Measurements from ENCODE around the gene ZCCHC24. TPM values are rescaled to one million over a fixed set of nuclear protein-coding genes. Genes with fewer than 3 reads are reported as not detected.

ZCCHC24 gene
- total RNA-seq, 2 experiments from 2014 or later, result 0.77 to 1.00 TPM

- intact Hi-C loops (cut with micrococcal nuclease), result loop anchor here (1.0 kb wide), 1 partner anchor 10 kb away; the partner anchor contains the start of gene ZCCHC24
- Mint-ChIP-seq H3K27me3 (no peaks in the 10 kb centered on the region), H3K4me3 (peak overlapping the region; percentile 12), H3K4me1 (ENCODE audit: low read depth) (peaks cover 13% of the 10 kb centered on the region), H3K36me3 (no peaks in the 10 kb centered on the region), H3K9me3 (no peaks in the 10 kb centered on the region), H3K27ac (peak overlapping the region; percentile 51)
- CTCF ChIA-PET, result interaction anchor here (1.0 to 1.9 kb wide), 5 partner anchors 10 to 60 kb away, joined by 3 to 5 read pairs (median 4); partner anchors contain the start of gene ZCCHC24
- peak; percentile 33 for DNase-seq
- POLR2A ChIA-PET, result interaction anchor here (1.0 to 2.2 kb wide), 3 partner anchors 10 to 103 kb away, joined by 3 to 11 read pairs (median 3); partner anchors contain the start of gene ZCCHC24
Measured at GRCh38 chr10:79434821-79435251, 10.6 kb downstream of the ZCCHC24 start.

- peaks cover 13% of the 10 kb centered on the region for H3K4me1 Mint-ChIP-seq (ENCODE audit: low read depth)
- peak; percentile 54 for DNase-seq
- ChIA-PET POLR2A (interaction anchor here (1.0 to 2.2 kb wide), 3 partner anchors 11 to 103 kb away, joined by 3 to 11 read pairs (median 3); partner anchors contain the start of gene ZCCHC24), CTCF (interaction anchor here (0.5 to 1.9 kb wide), 6 partner anchors 11 to 60 kb away, joined by 3 to 5 read pairs (median 4); partner anchors contain the start of gene ZCCHC24)
- no peaks in the 10 kb centered on the region for H3K9me3 Mint-ChIP-seq
- H3K27me3 Mint-ChIP-seq, result no peaks in the 10 kb centered on the region
- H3K4me3 Mint-ChIP-seq, result peak overlapping the region; percentile 12
- no peaks in the 10 kb centered on the region for H3K36me3 Mint-ChIP-seq
- no peak overlapping the region for H3K27ac Mint-ChIP-seq
- intact Hi-C loops (cut with micrococcal nuclease), result loop anchor here (1.0 kb wide), 1 partner anchor 11 kb away; the partner anchor contains the start of gene ZCCHC24
Measured at GRCh38 chr10:79434223-79434687, 11.2 kb downstream of the ZCCHC24 start.

- H3K4me3 Mint-ChIP-seq, result no peak overlapping the region
- ChIA-PET CTCF (interaction anchor here (0.5 to 1.9 kb wide), 7 partner anchors 12 to 710 kb away, joined by 3 to 5 read pairs (median 4); partner anchors contain the start of gene ZCCHC24), POLR2A (interaction anchor here (1.0 to 2.2 kb wide), 3 partner anchors 11 to 102 kb away, joined by 3 to 11 read pairs (median 3); partner anchors contain the start of gene ZCCHC24)
- DNase-seq, result peak; percentile 12
- no peaks in the 10 kb centered on the region for H3K36me3 Mint-ChIP-seq
- no peaks in the 10 kb centered on the region for H3K9me3 Mint-ChIP-seq
- H3K4me1 Mint-ChIP-seq (ENCODE audit: low read depth), result peaks cover 15% of the 10 kb centered on the region
- no peak overlapping the region for H3K27ac Mint-ChIP-seq
- intact Hi-C loops (cut with micrococcal nuclease), result loop anchor here (1.0 kb wide), 1 partner anchor 12 kb away; the partner anchor contains the start of gene ZCCHC24
- H3K27me3 Mint-ChIP-seq, result no peaks in the 10 kb centered on the region
Measured at GRCh38 chr10:79433324-79434222, 11.9 kb downstream of the ZCCHC24 start.

GRCh38 chr10:79431891-79432831, 13.3 kb downstream of the ZCCHC24 start:
- CTCF ChIA-PET, result interaction anchor here (0.9 to 1.0 kb wide), 2 partner anchors 57 to 58 kb away, joined by 3 read pairs; no protein-coding TSS in a partner anchor
- POLR2A ChIA-PET, result no interaction called here
- intact Hi-C loops (cut with micrococcal nuclease), result no loop called here
- Mint-ChIP-seq H3K27me3 (no peaks in the 10 kb centered on the region), H3K4me3 (no peak overlapping the region), H3K4me1 (ENCODE audit: low read depth) (peaks cover 15% of the 10 kb centered on the region), H3K36me3 (no peaks in the 10 kb centered on the region), H3K27ac (no peak overlapping the region), H3K9me3 (no peaks in the 10 kb centered on the region)
- DNase-seq, result no peak

GRCh38 chr10:79431428-79431827, 14.0 kb downstream of the ZCCHC24 start:
- H3K4me1 Mint-ChIP-seq (ENCODE audit: low read depth), result peaks cover 15% of the 10 kb centered on the region
- CTCF ChIA-PET, result interaction anchor here (1.0 kb wide), 1 partner anchor 57 kb away, joined by 3 read pairs; no protein-coding TSS in a partner anchor
- no peaks in the 10 kb centered on the region for H3K9me3 Mint-ChIP-seq
- intact Hi-C loops (cut with micrococcal nuclease), result no loop called here
- no peak overlapping the region for H3K4me3 Mint-ChIP-seq
- H3K27ac Mint-ChIP-seq, result no peak overlapping the region
- no peaks in the 10 kb centered on the region for H3K36me3 Mint-ChIP-seq
- no peak for DNase-seq
- POLR2A ChIA-PET, result no interaction called here
- H3K27me3 Mint-ChIP-seq, result no peaks in the 10 kb centered on the region

GRCh38 chr10:79430936-79431335, 14.5 kb downstream of the ZCCHC24 start:
- Mint-ChIP-seq H3K4me3 (no peak overlapping the region), H3K9me3 (no peaks in the 10 kb centered on the region), H3K27me3 (no peaks in the 10 kb centered on the region)

GRCh38 chr10:79430325-79430905, 15.0 kb downstream of the ZCCHC24 start:
- POLR2A ChIA-PET, result no interaction called here
- CTCF ChIA-PET, result no interaction called here

More at GRCh38 chr10:79430936-79431335, 14.5 kb downstream of the ZCCHC24 start:
- no peak for DNase-seq
- H3K27ac Mint-ChIP-seq, result no peak overlapping the region
- ChIA-PET POLR2A (no interaction called here), CTCF (interaction anchor here (1.0 kb wide), 1 partner anchor 56 kb away, joined by 3 read pairs; no protein-coding TSS in a partner anchor)
- H3K4me1 Mint-ChIP-seq (ENCODE audit: low read depth), result peaks cover 15% of the 10 kb centered on the region
- intact Hi-C loops (cut with micrococcal nuclease), result no loop called here
- no peaks in the 10 kb centered on the region for H3K36me3 Mint-ChIP-seq

GRCh38 chr10:79429751-79430150, 15.7 kb downstream of the ZCCHC24 start:
- Mint-ChIP-seq H3K27me3 (no peaks in the 10 kb centered on the region), H3K36me3 (no peaks in the 10 kb centered on the region), H3K4me3 (no peak overlapping the region), H3K9me3 (no peaks in the 10 kb centered on the region), H3K27ac (no peak overlapping the region), H3K4me1 (ENCODE audit: low read depth) (peaks cover 13% of the 10 kb centered on the region)
- intact Hi-C loops (cut with micrococcal nuclease), result no loop called here
- no peak for DNase-seq
- ChIA-PET CTCF (interaction anchor here (0.9 kb wide), 1 partner anchor 58 kb away, joined by 3 read pairs; no protein-coding TSS in a partner anchor), POLR2A (no interaction called here)

More at GRCh38 chr10:79430325-79430905, 15.0 kb downstream of the ZCCHC24 start:
- Mint-ChIP-seq H3K27ac (no peak overlapping the region), H3K27me3 (no peaks in the 10 kb centered on the region), H3K9me3 (no peaks in the 10 kb centered on the region), H3K36me3 (no peaks in the 10 kb centered on the region), H3K4me3 (no peak overlapping the region), H3K4me1 (ENCODE audit: low read depth) (peaks cover 15% of the 10 kb centered on the region)
- no peak for DNase-seq
- intact Hi-C loops (cut with micrococcal nuclease), result no loop called here

- no peaks in the 10 kb centered on the region for H3K27me3 Mint-ChIP-seq
- POLR2A ChIA-PET, result no interaction called here
- intact Hi-C loops (cut with micrococcal nuclease), result no loop called here
- H3K4me1 Mint-ChIP-seq (ENCODE audit: low read depth), result peaks cover 2% of the 10 kb centered on the region
- H3K4me3 Mint-ChIP-seq, result no peak overlapping the region
- no peak for DNase-seq
- no peaks in the 10 kb centered on the region for H3K9me3 Mint-ChIP-seq
- CTCF ChIA-PET, result interaction anchor here (0.8 kb wide), 1 partner anchor 53 kb away, joined by 3 read pairs; no protein-coding TSS in a partner anchor
- H3K36me3 Mint-ChIP-seq, result no peaks in the 10 kb centered on the region
- H3K27ac Mint-ChIP-seq, result no peak overlapping the region
Measured at GRCh38 chr10:79427965-79428364, 17.5 kb downstream of the ZCCHC24 start.

- no peak for DNase-seq
- intact Hi-C loops (cut with micrococcal nuclease), result no loop called here
- no peaks in the 10 kb centered on the region for H3K36me3 Mint-ChIP-seq
- no peaks in the 10 kb centered on the region for H3K27me3 Mint-ChIP-seq
- no peak overlapping the region for H3K27ac Mint-ChIP-seq
- CTCF ChIA-PET, result no interaction called here
- POLR2A ChIA-PET, result no interaction called here
- H3K9me3 Mint-ChIP-seq, result no peaks in the 10 kb centered on the region
- H3K4me1 Mint-ChIP-seq (ENCODE audit: low read depth), result peaks cover 2% of the 10 kb centered on the region
- H3K4me3 Mint-ChIP-seq, result no peak overlapping the region
Measured at GRCh38 chr10:79425074-79425532, 20.3 kb downstream of the ZCCHC24 start.
